Panc1 (cell line): ENCODE data around the gene PLA2G2D. TPM values are rescaled to one million over a fixed set of nuclear protein-coding genes. Genes with fewer than 3 reads are reported as not detected.

Experiments
- ATAC-seq: fragments of 200-7000 bp; cut with Tn5 transposase; 2 replicates; pipeline ENCODE4 v1.9.1; 2020; ENCODE audit warnings: mild to moderate bottlenecking, moderate library complexity
- BruUV-seq: library from RNA; stranded (reverse); fragments of 400-500 nt; replicated peaks from 2 replicates; lab custom pipeline; 2021; lab: Mats Ljungman, UMichigan
- CTCF ChIA-PET: fragments of 300-600 bp; sonication (Branson Sonifier 250); formaldehyde crosslinking; loops from one replicate; lab custom pipeline; 2022; ENCODE audit warnings: antibody characterized with exemption; lab: Charles Lee
- POLR2A ChIA-PET: fragments of 300-600 bp; sonication (Branson Sonifier 250); formaldehyde crosslinking; loops from one replicate; lab custom pipeline; 2022; ENCODE audit warnings: antibody characterized with exemption; lab: Charles Lee
- DNase-seq: peaks from one replicate; pipeline ENCODE4 v3.0.0-alpha.2; 2010; ENCODE audit warnings: low read depth, low spot score
- H3K27ac ChIP-seq: 2 replicates; pipeline ENCODE4 v1.5.1; 2011; ENCODE audit warnings: mild to moderate bottlenecking, low read length, inconsistent platforms
- H3K27me3 ChIP-seq: fragments of 200-500 bp; sonication (Bioruptor generic); 2 replicates; pipeline ENCODE4 v1.6.0; 2014; ENCODE audit warnings: low read length, inconsistent platforms; ENCODE audit not compliant: control insufficient read depth, insufficient read depth
- H3K36me3 ChIP-seq: fragments of 200-500 bp; sonication (Bioruptor generic); 2 replicates; pipeline ENCODE4 v1.5.1; 2014; ENCODE audit warnings: inconsistent platforms, mild to moderate bottlenecking, low read length, moderate library complexity; ENCODE audit not compliant: control insufficient read depth, insufficient read depth
- H3K4me1 ChIP-seq: 2 replicates; pipeline ENCODE4 v1.5.1; 2011; ENCODE audit warnings: inconsistent platforms, mild to moderate bottlenecking, low read length, moderate library complexity; ENCODE audit not compliant: control insufficient read depth, insufficient read depth
- H3K4me3 ChIP-seq, 2 experiments: 2 replicates each; pipeline ENCODE4 v1.5.1; 2011 to 2012; ENCODE audit warnings: low read depth in 2 of 2, low read length in 2 of 2, mild to moderate bottlenecking in 2 of 2, inconsistent platforms in 1 of 2, moderate library complexity in 1 of 2
- H3K9me3 ChIP-seq: fragments of 200-500 bp; sonication (Bioruptor generic); 2 replicates; pipeline ENCODE4 v1.5.1; 2014; ENCODE audit warnings: low read depth, mild to moderate bottlenecking, inconsistent platforms, low read length, moderate library complexity; ENCODE audit not compliant: control insufficient read depth, insufficient read depth
- POLR2AphosphoS5 ChIP-seq: IDR thresholded peaks from 2 replicates; pipeline ENCODE4 v1.6.1; 2012; ENCODE audit warnings: mild to moderate bottlenecking, low read depth, low read length, moderate library complexity
- SIN3A ChIP-seq: IDR thresholded peaks from 2 replicates; pipeline ENCODE4 v1.6.1; 2012; ENCODE audit warnings: low read depth, mild to moderate bottlenecking, low read length, moderate library complexity, borderline replicate concordance; ENCODE audit not compliant: insufficient read depth
- TCF7L2 ChIP-seq: IDR thresholded peaks from 2 replicates; pipeline ENCODE4 v1.6.1; 2011; ENCODE audit warnings: mild to moderate bottlenecking, low read depth, low read length, inconsistent platforms
- in situ Hi-C: cut with HindIII; loops from 2 replicates; pipeline ENCODE4 v1.10.0; 2016; ENCODE audit warnings: low sequenced_read_pairs, low pct_unique_long_range_greater_than_20kb
- intact Hi-C: fragments of 100-400 bp; cut with micrococcal nuclease; formaldehyde crosslinking; loops from one replicate; pipeline ENCODE4 v1.10.0; 2022; ENCODE audit not compliant: unreplicated experiment
- total RNA-seq: library from RNA; stranded (reverse); gene quantifications from one replicate; pipeline ENCODE4 v1.2.1, GENCODE V29; 2021; ENCODE audit not compliant: unreplicated experiment
- TF ChIP-seq, protein P1 (sequence below): fragments of 450-650 bp; IDR thresholded peaks from 2 replicates; pipeline ENCODE4 v1.5.1; 2017; ENCODE audit warnings: mild to moderate bottlenecking
- TF ChIP-seq, protein P2 (sequence below), 2 experiments: IDR thresholded peaks; 2 replicates each; pipeline ENCODE4 v1.6.1; 2011 to 2012; ENCODE audit warnings: low read depth in 2 of 2, control low read depth in 1 of 2, low read length in 1 of 2, mild to moderate bottlenecking in 1 of 2, moderate library complexity in 1 of 2; ENCODE audit not compliant: insufficient read depth in 1 of 2

Gene PLA2G2D
- total RNA-seq, 1 experiment from 2014 or later, result not detected

- Histone ChIP-seq H3K4me3 (no peak overlapping the region), H3K4me1 (no peaks in the 10 kb centered on the region), H3K27ac (no peak overlapping the region), H3K9me3 (no peaks in the 10 kb centered on the region), H3K36me3 (no peaks in the 10 kb centered on the region), H3K27me3 (no peaks in the 10 kb centered on the region)
- ChIA-PET POLR2A (no interaction called here), CTCF (no interaction called here)
- TF ChIP-seq, protein P1, sequence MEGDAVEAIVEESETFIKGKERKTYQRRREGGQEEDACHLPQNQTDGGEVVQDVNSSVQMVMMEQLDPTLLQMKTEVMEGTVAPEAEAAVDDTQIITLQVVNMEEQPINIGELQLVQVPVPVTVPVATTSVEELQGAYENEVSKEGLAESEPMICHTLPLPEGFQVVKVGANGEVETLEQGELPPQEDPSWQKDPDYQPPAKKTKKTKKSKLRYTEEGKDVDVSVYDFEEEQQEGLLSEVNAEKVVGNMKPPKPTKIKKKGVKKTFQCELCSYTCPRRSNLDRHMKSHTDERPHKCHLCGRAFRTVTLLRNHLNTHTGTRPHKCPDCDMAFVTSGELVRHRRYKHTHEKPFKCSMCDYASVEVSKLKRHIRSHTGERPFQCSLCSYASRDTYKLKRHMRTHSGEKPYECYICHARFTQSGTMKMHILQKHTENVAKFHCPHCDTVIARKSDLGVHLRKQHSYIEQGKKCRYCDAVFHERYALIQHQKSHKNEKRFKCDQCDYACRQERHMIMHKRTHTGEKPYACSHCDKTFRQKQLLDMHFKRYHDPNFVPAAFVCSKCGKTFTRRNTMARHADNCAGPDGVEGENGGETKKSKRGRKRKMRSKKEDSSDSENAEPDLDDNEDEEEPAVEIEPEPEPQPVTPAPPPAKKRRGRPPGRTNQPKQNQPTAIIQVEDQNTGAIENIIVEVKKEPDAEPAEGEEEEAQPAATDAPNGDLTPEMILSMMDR, result no peak
- TF ChIP-seq POLR2AphosphoS5 (no peak), TCF7L2 (no peak), SIN3A (no peak)
- TF ChIP-seq, protein P2, sequence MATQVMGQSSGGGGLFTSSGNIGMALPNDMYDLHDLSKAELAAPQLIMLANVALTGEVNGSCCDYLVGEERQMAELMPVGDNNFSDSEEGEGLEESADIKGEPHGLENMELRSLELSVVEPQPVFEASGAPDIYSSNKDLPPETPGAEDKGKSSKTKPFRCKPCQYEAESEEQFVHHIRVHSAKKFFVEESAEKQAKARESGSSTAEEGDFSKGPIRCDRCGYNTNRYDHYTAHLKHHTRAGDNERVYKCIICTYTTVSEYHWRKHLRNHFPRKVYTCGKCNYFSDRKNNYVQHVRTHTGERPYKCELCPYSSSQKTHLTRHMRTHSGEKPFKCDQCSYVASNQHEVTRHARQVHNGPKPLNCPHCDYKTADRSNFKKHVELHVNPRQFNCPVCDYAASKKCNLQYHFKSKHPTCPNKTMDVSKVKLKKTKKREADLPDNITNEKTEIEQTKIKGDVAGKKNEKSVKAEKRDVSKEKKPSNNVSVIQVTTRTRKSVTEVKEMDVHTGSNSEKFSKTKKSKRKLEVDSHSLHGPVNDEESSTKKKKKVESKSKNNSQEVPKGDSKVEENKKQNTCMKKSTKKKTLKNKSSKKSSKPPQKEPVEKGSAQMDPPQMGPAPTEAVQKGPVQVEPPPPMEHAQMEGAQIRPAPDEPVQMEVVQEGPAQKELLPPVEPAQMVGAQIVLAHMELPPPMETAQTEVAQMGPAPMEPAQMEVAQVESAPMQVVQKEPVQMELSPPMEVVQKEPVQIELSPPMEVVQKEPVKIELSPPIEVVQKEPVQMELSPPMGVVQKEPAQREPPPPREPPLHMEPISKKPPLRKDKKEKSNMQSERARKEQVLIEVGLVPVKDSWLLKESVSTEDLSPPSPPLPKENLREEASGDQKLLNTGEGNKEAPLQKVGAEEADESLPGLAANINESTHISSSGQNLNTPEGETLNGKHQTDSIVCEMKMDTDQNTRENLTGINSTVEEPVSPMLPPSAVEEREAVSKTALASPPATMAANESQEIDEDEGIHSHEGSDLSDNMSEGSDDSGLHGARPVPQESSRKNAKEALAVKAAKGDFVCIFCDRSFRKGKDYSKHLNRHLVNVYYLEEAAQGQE (IDR thresholded peaks at IDR 0.05; ENCODE audit: insufficient read depth in 1 of 2, low read depth in 2 of 2, low read length in 1 of 2), result no peak
- no TSS peak for BruUV-seq
- intact Hi-C loops (no loop called here), in situ Hi-C loops (no loop called here)
- ATAC-seq, result no peak
- no peak for DNase-seq
These were observed 40.6 kb downstream of the PLA2G2D start for GRCh38 chr1:20078711-20079110.

DNA sequence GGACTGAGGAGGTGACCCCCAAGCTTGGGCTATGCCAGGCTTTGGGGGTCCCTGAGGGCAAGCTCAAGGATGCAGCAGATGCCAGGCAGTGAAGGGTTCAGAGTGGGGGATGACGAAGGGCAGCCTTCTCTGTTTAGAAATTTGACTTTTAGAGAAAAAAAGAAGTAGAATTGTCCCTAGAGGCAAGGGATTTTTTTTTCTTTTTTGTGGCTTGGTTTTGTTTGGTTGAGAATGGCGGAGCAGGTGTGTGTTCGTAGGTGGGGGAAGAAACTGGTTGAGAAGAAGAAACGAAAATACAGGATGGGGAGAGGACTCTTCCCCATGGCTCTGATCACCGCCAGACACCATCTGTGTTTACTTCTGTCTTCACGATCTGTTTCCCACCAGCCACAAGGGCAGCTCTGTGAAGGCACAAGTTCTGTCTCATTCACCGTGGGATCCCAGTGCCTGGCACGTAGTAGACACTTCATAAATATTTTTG, 41.1 kb downstream of the PLA2G2D start:
- H3K4me1 ChIP-seq, result no peaks in the 10 kb centered on the region
- no peak for ATAC-seq
- TF ChIP-seq, protein P2 (IDR thresholded peaks at IDR 0.05; ENCODE audit: insufficient read depth in 1 of 2, low read depth in 2 of 2, low read length in 1 of 2), result no peak
- H3K4me3 ChIP-seq, result no peak overlapping the region
- POLR2A ChIA-PET, result interaction anchor here (0.6 kb wide), 1 partner anchor 193 kb away, joined by 4 read pairs; no protein-coding TSS in a partner anchor
- CTCF ChIA-PET, result no interaction called here
- no peak overlapping the region for H3K27ac ChIP-seq
- H3K36me3 ChIP-seq, result no peaks in the 10 kb centered on the region
- H3K27me3 ChIP-seq, result no peaks in the 10 kb centered on the region
- intact Hi-C loops (no loop called here), in situ Hi-C loops (no loop called here)
- no TSS peak for BruUV-seq
- no peak for DNase-seq
- H3K9me3 ChIP-seq, result no peaks in the 10 kb centered on the region
